Activated T-cell treated with anti-CD3 and anti-CD28 coated beads, Interleukin-2, amount 50 U/mL, for 4 hours (primary cell): ENCODE results near the gene STRA6. TPM values are rescaled to one million over a fixed set of nuclear protein-coding genes. Genes with fewer than 3 reads are reported as not detected.
"Not testable (repeated sequence)": the region's sequence is repeated elsewhere in the genome, so short reads cannot be mapped to it uniquely, and the experiment has no call there.

Experiments used
- ATAC-seq, 2 donors: fragments of 200-7000 bp; cut with Tn5 transposase; one replicate each; pipeline ENCODE4 v1.10.0; 2021
- DNase-seq: peaks from one replicate; pipeline ENCODE4 v3.0.0-alpha.2; 2020
- H3K27me3 Mint-ChIP-seq: one replicate; pipeline ENCODE4 v1.8.0; 2021; ENCODE audit warnings: low read depth, mixed read lengths
- H3K36me3 Mint-ChIP-seq: one replicate; pipeline ENCODE4 v1.8.0; 2022; ENCODE audit warnings: mixed read lengths; ENCODE audit not compliant: insufficient read depth
- H3K4me1 Mint-ChIP-seq: one replicate; pipeline ENCODE4 v1.8.0; 2021; ENCODE audit warnings: low read depth, mixed read lengths
- H3K4me3 Mint-ChIP-seq: one replicate; pipeline ENCODE4 v1.8.0; 2021; ENCODE audit warnings: mild to moderate bottlenecking, moderate library complexity, mixed read lengths
- H3K9me3 Mint-ChIP-seq: one replicate; pipeline ENCODE4 v1.8.0; 2021; ENCODE audit warnings: mixed read lengths
- total RNA-seq, 3 donors: library from RNA; stranded (reverse); gene quantifications; one replicate each; pipeline ENCODE4 v1.2.1, GENCODE V29; 2021

The STRA6 gene
- total RNA-seq, 3 donors from 2014 or later: not detected

DNA sequence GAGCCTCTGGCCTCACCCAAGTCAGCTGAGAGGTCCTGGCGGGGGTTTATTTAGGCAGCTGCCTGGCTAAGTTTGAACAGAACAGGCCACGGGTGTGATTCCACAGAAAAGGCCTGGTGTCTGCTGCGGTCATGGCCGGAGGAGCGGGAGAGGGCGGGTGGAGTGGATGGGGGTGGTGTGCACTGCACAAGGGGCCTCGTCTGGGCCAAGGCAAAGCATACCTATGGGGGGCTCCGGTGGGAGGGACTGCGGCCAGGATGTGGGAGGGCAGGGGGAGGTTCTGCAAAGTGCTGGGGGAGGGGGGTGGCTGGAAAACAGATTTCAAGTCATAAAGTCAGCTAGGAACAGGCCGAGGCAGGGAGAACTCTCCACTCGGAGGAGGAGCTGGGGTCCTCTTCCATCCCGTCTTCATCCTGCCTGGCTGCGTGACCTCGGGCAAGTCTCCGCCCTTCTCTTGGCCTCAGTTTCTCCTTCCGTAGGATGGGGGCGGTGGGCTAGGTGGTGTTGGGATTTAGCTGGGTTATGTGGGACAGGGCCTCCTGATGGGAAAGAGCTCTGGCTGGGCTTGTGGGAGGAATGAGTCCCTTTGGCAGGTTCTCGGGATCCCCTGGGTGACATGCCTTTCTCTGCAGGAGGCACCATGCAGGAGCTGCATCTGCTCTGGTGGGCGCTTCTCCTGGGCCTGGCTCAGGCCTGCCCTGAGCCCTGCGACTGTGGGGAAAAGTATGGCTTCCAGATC is 28.2 kb downstream of the STRA6 start:
- Mint-ChIP-seq H3K4me1 (no peaks in the 10 kb centered on the region), H3K27me3 (peaks cover 2% of the 10 kb centered on the region), H3K36me3 (no peaks in the 10 kb centered on the region), H3K9me3 (no peaks in the 10 kb centered on the region), H3K4me3 (no peak overlapping the region)
- DNase-seq: no peak
- no peak for ATAC-seq

- Mint-ChIP-seq H3K4me1 (no peaks in the 10 kb centered on the region), H3K9me3 (no peaks in the 10 kb centered on the region), H3K27me3 (peaks cover 2% of the 10 kb centered on the region), H3K4me3 (no peak within 1 kb of the TSS), H3K36me3 (no peaks in the 10 kb centered on the region)
- DNase-seq: no peak
- no peak for ATAC-seq
These were observed 29.0 kb downstream of the STRA6 start, which contains the start of gene ISLR for GRCh38 chr15:74173380-74174218. TSS of gene ISLR (plus strand) at chr15:74173710. CDS start at chr15:74174859, 1,149 bp downstream.

- Mint-ChIP-seq H3K36me3 (no peaks in the 10 kb centered on the region), H3K27me3 (peaks cover 5% of the 10 kb centered on the region), H3K4me1 (no peaks in the 10 kb centered on the region), H3K4me3 (no peak overlapping the region), H3K9me3 (no peaks in the 10 kb centered on the region)
- ATAC-seq (no peak), DNase-seq (no peak)
These were observed 29.7 kb downstream of the STRA6 start for GRCh38 chr15:74172701-74173379.

DNA sequence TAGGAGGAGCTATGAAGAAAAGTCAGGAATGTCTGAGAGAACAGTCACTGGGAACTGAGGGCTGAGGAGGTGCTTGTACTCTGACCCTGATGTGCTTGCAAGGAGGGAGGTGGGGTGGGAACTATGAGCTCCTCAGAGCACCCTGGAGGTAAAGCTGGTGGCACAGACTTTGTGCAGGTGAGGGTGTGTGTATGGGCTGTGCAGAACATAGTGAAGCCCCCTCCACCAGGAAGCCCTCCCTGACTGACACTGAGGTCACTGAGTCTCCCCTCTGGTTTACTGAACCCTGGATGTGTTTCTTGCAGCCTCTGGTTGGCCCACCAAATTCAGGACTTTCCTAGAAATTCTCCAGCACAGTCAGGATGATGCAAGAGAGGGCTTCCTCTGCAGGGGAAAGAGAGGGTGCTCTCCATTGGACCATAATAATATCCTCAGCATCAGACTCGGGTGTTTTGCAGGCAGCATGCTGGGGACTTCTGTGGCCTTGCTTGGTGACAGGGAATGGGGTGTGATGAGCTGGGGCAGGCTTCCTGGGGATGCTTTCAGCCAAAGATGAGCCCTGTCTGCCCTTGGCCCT is 30.5 kb downstream of the STRA6 start:
- DNase-seq (no peak), ATAC-seq (no peak)
- Mint-ChIP-seq H3K9me3 (no peaks in the 10 kb centered on the region), H3K36me3 (no peaks in the 10 kb centered on the region), H3K4me1 (no peaks in the 10 kb centered on the region), H3K27me3 (peaks cover 5% of the 10 kb centered on the region), H3K4me3 (no peak overlapping the region)

GRCh38 chr15:74170875-74171578 is 31.6 kb downstream of the STRA6 start:
- Mint-ChIP-seq H3K9me3 (no peaks in the 10 kb centered on the region), H3K36me3 (no peaks in the 10 kb centered on the region)

GRCh38 chr15:74170071-74170844 is 32.3 kb downstream of the STRA6 start:
- Mint-ChIP-seq H3K9me3 (no peaks in the 10 kb centered on the region), H3K4me3 (no peak overlapping the region), H3K4me1 (no peaks in the 10 kb centered on the region), H3K36me3 (no peaks in the 10 kb centered on the region), H3K27me3 (peaks cover 8% of the 10 kb centered on the region)
- DNase-seq (no peak), ATAC-seq (no peak)

More at GRCh38 chr15:74170875-74171578, 31.6 kb downstream of the STRA6 start:
- peaks cover 5% of the 10 kb centered on the region for H3K27me3 Mint-ChIP-seq
- no peaks in the 10 kb centered on the region for H3K4me1 Mint-ChIP-seq
- ATAC-seq (no peak), DNase-seq (no peak)
- H3K4me3 Mint-ChIP-seq: no peak overlapping the region

DNA sequence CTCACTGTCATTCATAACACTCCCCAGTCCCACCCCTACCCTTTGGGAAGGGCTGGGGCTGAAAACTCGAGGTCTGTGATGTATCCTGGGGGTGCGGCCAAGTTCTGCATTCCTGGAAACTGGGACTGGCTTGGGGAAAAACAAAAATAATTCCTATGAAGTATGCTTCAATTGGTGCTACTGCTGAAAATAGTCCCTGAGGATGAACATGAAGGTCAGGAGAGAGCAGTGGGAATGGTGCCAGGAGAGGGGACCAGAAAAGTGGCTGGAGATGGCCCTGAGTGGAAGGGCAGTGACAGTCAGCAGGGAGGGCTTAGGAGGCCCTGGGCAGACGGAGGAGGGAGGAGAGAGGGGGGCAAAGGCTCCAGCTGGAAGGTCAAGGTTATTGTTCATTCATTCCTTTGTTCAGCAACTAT is 33.9 kb downstream of the STRA6 start:
- peaks cover 14% of the 10 kb centered on the region for H3K27me3 Mint-ChIP-seq
- H3K9me3 Mint-ChIP-seq: no peaks in the 10 kb centered on the region
- H3K4me1 Mint-ChIP-seq: no peaks in the 10 kb centered on the region
- DNase-seq (no peak), ATAC-seq (no peak)
- no peaks in the 10 kb centered on the region for H3K36me3 Mint-ChIP-seq
- H3K4me3 Mint-ChIP-seq: no peak overlapping the region

- H3K9me3 Mint-ChIP-seq: no peaks in the 10 kb centered on the region
- no peaks in the 10 kb centered on the region for H3K36me3 Mint-ChIP-seq
- no peak overlapping the region for H3K4me3 Mint-ChIP-seq
- no peak for DNase-seq
- H3K27me3 Mint-ChIP-seq: peaks cover 20% of the 10 kb centered on the region
- no peaks in the 10 kb centered on the region for H3K4me1 Mint-ChIP-seq
- no peak for ATAC-seq
These were observed 34.7 kb downstream of the STRA6 start for GRCh38 chr15:74167891-74168331.

DNA sequence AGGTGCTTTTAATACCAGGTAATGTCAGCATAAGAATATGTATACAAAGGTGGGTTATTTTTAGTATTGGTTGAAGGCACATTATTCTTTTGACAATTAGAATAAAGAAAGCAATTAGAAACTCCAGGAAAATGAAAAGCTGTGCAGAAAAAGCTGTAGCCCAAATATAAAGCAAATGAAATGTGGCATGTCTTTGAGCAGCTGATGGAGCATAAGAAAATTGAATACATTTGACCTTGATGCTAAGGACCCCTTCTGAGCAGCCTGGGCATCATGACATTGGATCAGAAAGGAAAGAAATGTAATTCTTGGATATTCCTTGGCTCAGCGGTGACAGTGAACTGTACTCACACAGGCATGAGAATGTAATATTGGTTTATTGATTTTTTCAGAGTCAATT is 37.1 kb downstream of the STRA6 start:
- H3K27me3 Mint-ChIP-seq: peaks cover 30% of the 10 kb centered on the region
- DNase-seq (no peak), ATAC-seq (no peak)
- no peaks in the 10 kb centered on the region for H3K9me3 Mint-ChIP-seq
- no peaks in the 10 kb centered on the region for H3K4me1 Mint-ChIP-seq
- H3K36me3 Mint-ChIP-seq: no peaks in the 10 kb centered on the region
- no peak overlapping the region for H3K4me3 Mint-ChIP-seq

DNA sequence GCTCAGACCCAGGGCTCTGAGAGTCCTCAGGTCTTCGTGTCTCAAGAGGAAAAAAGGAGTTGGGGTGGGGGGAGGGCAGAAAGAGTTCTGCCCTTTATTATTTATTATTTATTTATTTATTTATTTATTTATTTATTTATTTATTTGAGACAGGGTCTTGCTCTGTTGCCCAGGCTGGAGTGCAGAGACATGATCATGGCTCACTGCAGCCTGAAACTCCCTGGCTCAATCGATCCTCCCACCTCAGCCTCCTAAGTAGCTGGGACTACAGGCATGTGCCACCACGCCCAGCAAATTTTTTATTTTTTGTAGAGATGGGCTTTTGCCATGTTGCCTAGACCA is 40.4 kb downstream of the STRA6 start:
- H3K4me1 Mint-ChIP-seq, H3K4me3 Mint-ChIP-seq, ATAC-seq, DNase-seq, H3K36me3 Mint-ChIP-seq, H3K9me3 Mint-ChIP-seq: not testable (repeated sequence)
- peaks cover 37% of the 10 kb centered on the region for H3K27me3 Mint-ChIP-seq

DNA sequence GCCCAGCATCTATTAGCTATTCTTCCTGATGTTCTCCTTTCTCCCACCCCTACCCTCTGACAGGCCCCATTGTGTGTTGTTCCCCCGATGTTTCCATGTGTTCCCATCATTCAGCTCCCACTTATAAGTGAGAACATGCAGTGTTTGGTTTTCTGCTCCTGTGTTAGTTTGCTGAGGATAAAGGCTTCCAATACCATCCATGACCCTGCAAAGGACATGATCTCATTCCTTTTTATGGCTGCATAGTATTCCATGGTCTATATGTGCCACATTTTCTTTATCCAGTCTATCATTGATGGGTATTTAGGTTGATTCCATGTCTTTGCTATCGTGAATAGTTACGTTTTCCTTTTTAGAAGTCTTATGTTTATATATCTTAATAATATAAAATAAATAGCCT is 42.2 kb downstream of the STRA6 start:
- not testable (repeated sequence) for ATAC-seq, H3K9me3 Mint-ChIP-seq, DNase-seq, H3K36me3 Mint-ChIP-seq, H3K4me3 Mint-ChIP-seq, H3K4me1 Mint-ChIP-seq
- peaks cover 34% of the 10 kb centered on the region for H3K27me3 Mint-ChIP-seq

GRCh38 chr15:74159773-74160172 is 42.8 kb downstream of the STRA6 start:
- ATAC-seq: no peak
- no peak for DNase-seq
- Mint-ChIP-seq H3K27me3 (peaks cover 38% of the 10 kb centered on the region), H3K4me3 (no peak overlapping the region), H3K9me3 (no peaks in the 10 kb centered on the region), H3K36me3 (no peaks in the 10 kb centered on the region), H3K4me1 (peaks cover 5% of the 10 kb centered on the region)
